HCT116 (cell line): ENCODE measurements around the gene ERC1.

Experiments used
- CTCF ChIP-seq, 3 experiments: fragments of 200-600 bp in 1 of 3; sonication (generic) in 1 of 3; IDR thresholded peaks in 2 of 3; conservative IDR thresholded peaks in 1 of 3; 2 replicates each; pipeline ENCODE4 v1.5.1; 2012 to 2017; ENCODE audit warnings: low read depth in 2 of 3, low read length in 2 of 3, antibody characterized with exemption in 1 of 3, borderline replicate concordance in 1 of 3, control low read depth in 1 of 3, mild to moderate bottlenecking in 1 of 3, mixed read lengths in 1 of 3, mixed run types in 1 of 3, moderate library complexity in 1 of 3; ENCODE audit not compliant: insufficient read depth in 1 of 3
- EZH2 ChIP-seq: fragments of 200-600 bp; sonication (generic); IDR thresholded peaks from 2 replicates; pipeline ENCODE4 v1.6.1; 2017; ENCODE audit warnings: antibody characterized with exemption, mixed run types
- FOSL1 ChIP-seq: IDR thresholded peaks from 2 replicates; pipeline ENCODE4 v1.6.1; 2012; ENCODE audit warnings: low read depth
- POLR2A ChIP-seq: IDR thresholded peaks from 2 replicates; pipeline ENCODE4 v1.7.0; 2011; ENCODE audit warnings: borderline replicate concordance; ENCODE audit not compliant: insufficient read depth, insufficient read length; ENCODE audit errors: extremely low read depth
- POLR2AphosphoS5 ChIP-seq: IDR thresholded peaks from 2 replicates; pipeline ENCODE4 v1.6.1; 2011; ENCODE audit warnings: mild to moderate bottlenecking, low read depth, low read length, moderate library complexity

- TF ChIP-seq CTCF (IDR thresholded peaks at IDR 0.05 in 2 of 3, conservative IDR thresholded peaks at IDR 0.05 in 1 of 3; ENCODE audit: borderline replicate concordance in 1 of 3, insufficient read depth in 1 of 3, low read depth in 2 of 3, low read length in 2 of 3) (no peak), POLR2AphosphoS5 (no peak), FOSL1 (no peak), POLR2A (no peak), EZH2 (no peak)
Observed at GRCh38 chr12:1494856-1495255, 503.8 kb downstream of the ERC1 start.
